ENCODE data around the gene TRPM5. TPM values are rescaled to one million over a fixed set of nuclear protein-coding genes. Genes with fewer than 3 reads are reported as not detected.

The TRPM5 gene
- total and polyA plus RNA-seq, 2 donors (not counting 1 experiment from before 2014, with no cell fraction given) = 0.03 TPM; not detected in 1

DNA sequence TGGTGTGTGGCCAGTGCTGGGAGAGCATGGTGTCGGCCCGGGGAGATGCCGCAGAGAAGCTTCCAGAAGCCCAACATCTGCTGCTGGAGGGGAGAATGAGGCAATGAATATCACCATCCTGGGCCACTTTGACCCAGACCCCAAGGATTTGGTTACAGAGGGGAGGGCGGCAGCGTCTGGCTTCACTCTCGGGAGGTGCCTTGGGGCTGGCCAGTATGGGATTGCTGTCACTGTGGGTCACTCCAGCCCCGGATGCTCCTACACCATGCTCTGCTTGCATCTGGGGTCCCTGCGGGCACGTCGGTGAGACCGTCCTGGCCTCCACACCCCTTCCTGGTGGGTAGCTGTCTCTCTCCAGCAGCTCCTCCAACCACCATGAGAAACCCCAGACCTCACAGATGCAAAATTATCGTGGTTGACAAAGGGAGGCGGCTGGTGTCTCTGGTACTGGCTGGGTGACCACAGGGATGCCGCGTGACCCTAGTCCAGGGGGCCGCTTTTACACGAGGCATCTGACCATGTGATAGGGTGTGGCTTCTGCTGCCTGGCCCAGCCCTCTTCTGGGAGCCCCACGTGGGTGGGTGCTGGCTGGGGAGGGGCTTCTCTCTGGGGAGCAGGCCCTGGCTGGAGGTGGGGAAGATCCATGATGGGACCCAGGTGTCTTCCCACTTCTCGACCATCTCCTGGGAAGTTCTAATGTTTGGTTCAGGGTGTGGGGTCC lies 6.2 kb upstream of the TRPM5 start:
- no peaks in the 10 kb centered on the region for H3K27me3 Mint-ChIP-seq
- no peaks in the 10 kb centered on the region for H3K9me3 Mint-ChIP-seq (ENCODE audit: insufficient read depth)
- CTCF ChIA-PET = interaction anchor here (1.2 kb wide), 1 partner anchor 439 kb away, joined by 3 read pairs; no protein-coding TSS in a partner anchor
- no peak overlapping the region for H3K4me3 Mint-ChIP-seq
- DNase-seq (no peak), ATAC-seq (ENCODE audit: low read depth) (no peak)
- no peak overlapping the region for H3K4me3 ChIP-seq (ENCODE audit: control extremely low read depth in 1 of 5, extremely low read depth in 1 of 5, insufficient read depth in 1 of 5, low read depth in 2 of 5, low read length in 4 of 5)
- H3K27ac ChIP-seq (ENCODE audit: low read length in 2 of 2) = no peak overlapping the region
- H3K27me3 ChIP-seq (replicated peaks in 1 of 4; ENCODE audit: control extremely low read depth in 1 of 4, control insufficient read depth in 3 of 4, insufficient read depth in 4 of 4, low read length in 3 of 4) = peaks cover 0 to 5% (median 0%) of the 10 kb centered on the region in 4 experiments
- peaks cover 29 to 38% of the 10 kb centered on the region in 2 donors for H3K4me1 ChIP-seq (ENCODE audit: control insufficient read depth in 2 of 2, insufficient read depth in 2 of 2, low read length in 2 of 2)
- peaks cover 0 to 6% (median 3%) of the 10 kb centered on the region in 3 donors for H3K9me3 ChIP-seq (ENCODE audit: control extremely low read depth in 1 of 3, control insufficient read depth in 2 of 3, insufficient read depth in 1 of 3, low read length in 2 of 3)
- H3K4me2 ChIP-seq (replicated peaks; ENCODE audit: low read depth, low read length, poor library complexity, severe bottlenecking) = no peak overlapping the region
- no peak overlapping the region for H3K27ac Mint-ChIP-seq
- WGBS (ENCODE audit: insufficient coverage) = 84% methylated on average over 19 of the region's 19 CpGs
- peaks cover 73% of the 10 kb centered on the region for H3K79me2 ChIP-seq (ENCODE audit: control insufficient read depth, insufficient read depth, low read length)
- intact Hi-C loops (cut with micrococcal nuclease) = no loop called here
- no peaks in the 10 kb centered on the region for H3K36me3 ChIP-seq (replicated peaks in 1 of 2; ENCODE audit: control extremely low read depth in 1 of 2, control insufficient read depth in 1 of 2, extremely low read depth in 1 of 2, insufficient read depth in 2 of 2, low read length in 1 of 2)
- H2AFZ ChIP-seq (ENCODE audit: insufficient read depth, low read depth, low read length, poor library complexity, severe bottlenecking) = no peak overlapping the region
- peaks cover 63% of the 10 kb centered on the region for H4K20me1 ChIP-seq (ENCODE audit: control insufficient read depth, insufficient read depth, low read length, poor library complexity, severe bottlenecking)
- POLR2A ChIA-PET = no interaction called here
- H3K4me1 Mint-ChIP-seq = peaks cover 21% of the 10 kb centered on the region
- no peak overlapping the region for H3K9ac ChIP-seq (ENCODE audit: low read length)
- TF ChIP-seq, protein P1, sequence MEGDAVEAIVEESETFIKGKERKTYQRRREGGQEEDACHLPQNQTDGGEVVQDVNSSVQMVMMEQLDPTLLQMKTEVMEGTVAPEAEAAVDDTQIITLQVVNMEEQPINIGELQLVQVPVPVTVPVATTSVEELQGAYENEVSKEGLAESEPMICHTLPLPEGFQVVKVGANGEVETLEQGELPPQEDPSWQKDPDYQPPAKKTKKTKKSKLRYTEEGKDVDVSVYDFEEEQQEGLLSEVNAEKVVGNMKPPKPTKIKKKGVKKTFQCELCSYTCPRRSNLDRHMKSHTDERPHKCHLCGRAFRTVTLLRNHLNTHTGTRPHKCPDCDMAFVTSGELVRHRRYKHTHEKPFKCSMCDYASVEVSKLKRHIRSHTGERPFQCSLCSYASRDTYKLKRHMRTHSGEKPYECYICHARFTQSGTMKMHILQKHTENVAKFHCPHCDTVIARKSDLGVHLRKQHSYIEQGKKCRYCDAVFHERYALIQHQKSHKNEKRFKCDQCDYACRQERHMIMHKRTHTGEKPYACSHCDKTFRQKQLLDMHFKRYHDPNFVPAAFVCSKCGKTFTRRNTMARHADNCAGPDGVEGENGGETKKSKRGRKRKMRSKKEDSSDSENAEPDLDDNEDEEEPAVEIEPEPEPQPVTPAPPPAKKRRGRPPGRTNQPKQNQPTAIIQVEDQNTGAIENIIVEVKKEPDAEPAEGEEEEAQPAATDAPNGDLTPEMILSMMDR (IDR thresholded peaks at IDR 0.05) = no peak
- no peak for TF ChIP-seq EZH2 (IDR thresholded peaks at IDR 0.05; ENCODE audit: borderline replicate concordance, insufficient read depth, low read depth, low read length, poor library complexity, severe bottlenecking)
